ENCODE data around the gene GAS7.

DNA sequence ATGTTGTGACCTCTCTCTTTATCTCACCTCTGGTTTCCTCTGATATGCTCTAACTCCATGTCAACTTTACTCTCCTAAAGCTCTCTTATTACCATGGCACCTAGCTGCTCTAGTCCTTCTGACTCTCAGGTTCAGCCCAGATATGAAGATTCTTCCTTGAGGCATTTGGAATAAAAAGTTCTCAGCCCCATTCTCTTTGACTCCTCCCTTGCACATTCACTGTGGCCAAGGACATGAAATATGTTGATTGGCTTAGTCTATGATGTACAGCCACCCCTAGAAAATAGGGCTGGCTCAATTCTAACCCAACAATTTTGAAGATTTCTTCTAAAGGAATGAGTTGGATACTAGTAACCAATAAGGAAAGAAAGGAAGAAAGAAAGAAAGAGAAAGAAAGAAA is 20.8 kb upstream of the GAS7 start:
- no peak for TF ChIP-seq EZH2 (IDR thresholded peaks at IDR 0.05; ENCODE audit: borderline replicate concordance)
- TF ChIP-seq, protein P1, sequence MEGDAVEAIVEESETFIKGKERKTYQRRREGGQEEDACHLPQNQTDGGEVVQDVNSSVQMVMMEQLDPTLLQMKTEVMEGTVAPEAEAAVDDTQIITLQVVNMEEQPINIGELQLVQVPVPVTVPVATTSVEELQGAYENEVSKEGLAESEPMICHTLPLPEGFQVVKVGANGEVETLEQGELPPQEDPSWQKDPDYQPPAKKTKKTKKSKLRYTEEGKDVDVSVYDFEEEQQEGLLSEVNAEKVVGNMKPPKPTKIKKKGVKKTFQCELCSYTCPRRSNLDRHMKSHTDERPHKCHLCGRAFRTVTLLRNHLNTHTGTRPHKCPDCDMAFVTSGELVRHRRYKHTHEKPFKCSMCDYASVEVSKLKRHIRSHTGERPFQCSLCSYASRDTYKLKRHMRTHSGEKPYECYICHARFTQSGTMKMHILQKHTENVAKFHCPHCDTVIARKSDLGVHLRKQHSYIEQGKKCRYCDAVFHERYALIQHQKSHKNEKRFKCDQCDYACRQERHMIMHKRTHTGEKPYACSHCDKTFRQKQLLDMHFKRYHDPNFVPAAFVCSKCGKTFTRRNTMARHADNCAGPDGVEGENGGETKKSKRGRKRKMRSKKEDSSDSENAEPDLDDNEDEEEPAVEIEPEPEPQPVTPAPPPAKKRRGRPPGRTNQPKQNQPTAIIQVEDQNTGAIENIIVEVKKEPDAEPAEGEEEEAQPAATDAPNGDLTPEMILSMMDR (IDR thresholded peaks at IDR 0.05; ENCODE audit: poor library complexity): no peak
